ENCODE results near the gene NTM. TPM values are rescaled to one million over a fixed set of nuclear protein-coding genes. Genes with fewer than 3 reads are reported as not detected.
"Not testable (repeated sequence)": the region's sequence is repeated elsewhere in the genome, so short reads cannot be mapped to it uniquely, and the experiment has no call there.

Gene NTM
- polyA plus RNA-seq, 4 donors: 36.2 to 52.4 (median 44.4) TPM

GRCh38 chr11:132346558-132347148 is 976.2 kb downstream of the NTM start:
- DNase-seq (ENCODE audit: low read depth in 4 of 4, low spot score in 3 of 4): no peak

- DNase-seq (ENCODE audit: low read depth in 4 of 4, low spot score in 3 of 4): no peak
Observed at GRCh38 chr11:132347156-132348090, 977.0 kb downstream of the NTM start.

- no peak for DNase-seq (ENCODE audit: low read depth in 4 of 4, low spot score in 3 of 4)
Observed at GRCh38 chr11:132349811-132350733, 979.7 kb downstream of the NTM start.

GRCh38 chr11:132351050-132351449 is 980.6 kb downstream of the NTM start:
- no peak for DNase-seq (ENCODE audit: low read depth in 4 of 4, low spot score in 3 of 4)

- DNase-seq (ENCODE audit: low read depth in 4 of 4, low spot score in 3 of 4): no peak
Observed at GRCh38 chr11:132352497-132352896, 982.1 kb downstream of the NTM start.

GRCh38 chr11:132353255-132353654 is 982.8 kb downstream of the NTM start:
- no peak for DNase-seq (ENCODE audit: low read depth in 4 of 4, low spot score in 3 of 4)

GRCh38 chr11:132357811-132358572 is 987.6 kb downstream of the NTM start:
- no peak for DNase-seq (ENCODE audit: low read depth in 4 of 4, low spot score in 3 of 4)

- no peak for DNase-seq (ENCODE audit: low read depth in 4 of 4, low spot score in 3 of 4)
Observed at GRCh38 chr11:132358573-132358953, 988.1 kb downstream of the NTM start.

GRCh38 chr11:132361011-132361550 is 990.7 kb downstream of the NTM start:
- DNase-seq (ENCODE audit: low read depth in 4 of 4, low spot score in 3 of 4): no peak

- no peak for DNase-seq (ENCODE audit: low read depth in 4 of 4, low spot score in 3 of 4)
Observed at GRCh38 chr11:132365650-132366049, 995.2 kb downstream of the NTM start.

- no peak for DNase-seq (ENCODE audit: low read depth in 4 of 4, low spot score in 3 of 4)
Observed at GRCh38 chr11:132367293-132367692, 996.9 kb downstream of the NTM start.

GRCh38 chr11:132370114-132370513 is 999.7 kb downstream of the NTM start:
- not testable (repeated sequence) for DNase-seq (ENCODE audit: low read depth in 4 of 4, low spot score in 3 of 4)

- DNase-seq (ENCODE audit: low read depth in 4 of 4, low spot score in 3 of 4): no peak
Observed at GRCh38 chr11:132373405-132374143, 1003.2 kb downstream of the NTM start.

- DNase-seq (ENCODE audit: low read depth in 4 of 4, low spot score in 3 of 4): no peak
Observed at GRCh38 chr11:132379540-132379939, 1009.1 kb downstream of the NTM start.
